NCI-H146 (cell line): Measurements from ENCODE around the gene WWTR1.

Experiments
- DNase-seq: peaks from one replicate; lab custom pipeline; 2025; lab: John Stamatoyannopoulos, UW

The WWTR1 gene

DNA sequence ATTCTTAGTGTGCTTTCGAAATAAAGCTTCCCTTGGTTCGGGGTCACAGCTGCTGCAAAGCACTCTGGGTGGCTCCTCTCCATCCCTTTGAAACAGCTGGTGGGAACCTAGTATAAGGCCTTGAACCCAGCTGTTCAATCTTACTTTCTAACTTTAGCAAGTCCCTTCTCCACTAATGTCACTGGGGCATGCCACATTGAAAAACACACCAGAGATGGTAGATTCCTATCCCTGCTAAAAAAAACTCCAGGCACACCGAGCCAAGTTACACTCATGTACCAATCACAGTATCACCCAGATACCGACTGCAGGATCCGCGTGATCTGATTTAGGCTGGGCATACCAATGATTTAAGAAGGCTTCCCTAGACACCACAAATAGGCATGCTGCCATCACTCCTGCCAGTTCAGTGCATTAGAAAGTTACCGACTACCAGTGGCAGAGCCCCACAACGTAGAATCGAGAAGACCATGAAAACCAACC lies 65.0 kb downstream of the WWTR1 start:
- no peak for DNase-seq

DNA sequence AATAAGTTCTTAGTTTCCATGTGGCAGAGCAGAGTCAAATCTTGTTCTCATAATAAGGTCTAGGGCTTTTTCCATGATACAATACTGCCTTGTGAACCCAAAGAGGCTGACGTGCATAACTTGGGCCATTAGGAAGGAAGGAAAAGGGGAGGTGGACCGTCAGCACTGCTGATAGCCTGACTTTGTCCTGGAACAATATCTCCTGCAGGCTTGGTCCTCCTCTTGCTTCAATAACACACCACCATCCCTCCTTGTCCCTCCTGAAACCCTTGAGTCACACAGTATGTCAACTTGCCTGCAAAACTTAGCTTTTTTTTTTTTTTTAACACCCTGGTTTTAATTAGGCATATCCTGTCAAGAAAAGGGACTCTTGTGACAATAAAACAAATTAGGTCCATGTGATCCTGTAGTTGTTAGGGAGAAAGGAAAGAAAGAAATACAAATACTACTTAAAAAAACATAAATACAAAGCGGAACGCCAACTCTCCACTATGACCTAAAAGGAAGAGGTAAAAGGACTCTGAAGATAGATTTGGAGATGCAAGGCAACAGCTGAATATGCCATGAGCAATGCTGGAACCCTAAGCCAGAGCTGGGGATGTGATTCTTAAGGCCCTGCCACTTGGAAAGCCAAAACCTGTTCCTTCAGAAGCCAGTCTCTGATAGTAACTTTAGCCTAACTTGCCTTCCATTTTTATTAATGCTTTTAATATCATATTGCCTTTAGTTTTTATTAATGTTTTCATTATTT lies 67.0 kb downstream of the WWTR1 start:
- DNase-seq: no peak

DNA sequence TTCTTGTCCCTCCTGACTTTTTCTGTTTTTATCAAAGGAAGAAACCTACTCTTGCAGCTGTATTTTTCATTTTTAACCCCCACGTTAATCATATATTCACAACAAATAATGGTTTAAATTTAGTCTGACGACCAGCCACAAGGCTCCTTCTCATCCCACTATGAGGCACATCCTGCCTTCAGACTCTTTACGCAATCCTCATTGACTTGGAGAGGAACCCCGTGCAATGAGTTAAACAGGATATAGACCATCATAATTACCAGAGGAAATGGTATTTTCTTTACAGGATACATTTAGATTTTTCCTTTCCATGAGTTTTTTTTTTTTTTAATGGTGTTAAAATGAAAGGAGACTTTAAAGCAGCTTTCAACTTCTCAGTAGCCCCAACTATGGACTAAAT lies 68.5 kb downstream of the WWTR1 start:
- no peak for DNase-seq

DNA sequence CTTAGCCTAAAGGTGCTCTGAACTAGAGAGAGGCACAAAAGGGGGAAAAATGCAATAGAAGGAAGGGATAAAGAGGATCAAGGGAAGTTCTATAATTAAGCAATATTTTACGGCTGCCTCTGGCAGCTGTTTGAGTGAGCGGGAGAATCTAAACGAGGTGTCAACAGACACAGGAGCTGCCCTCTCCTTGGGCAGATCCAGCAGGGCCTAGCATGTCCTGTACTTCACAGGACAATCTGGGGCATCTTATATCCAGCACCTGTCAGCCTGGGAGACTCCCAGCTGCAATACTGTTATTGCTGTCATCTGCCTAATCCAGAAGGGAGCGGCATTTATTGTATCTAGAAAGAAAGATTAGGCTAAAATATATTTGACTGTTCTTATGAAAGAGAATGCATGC lies 68.9 kb downstream of the WWTR1 start:
- no peak for DNase-seq

DNA sequence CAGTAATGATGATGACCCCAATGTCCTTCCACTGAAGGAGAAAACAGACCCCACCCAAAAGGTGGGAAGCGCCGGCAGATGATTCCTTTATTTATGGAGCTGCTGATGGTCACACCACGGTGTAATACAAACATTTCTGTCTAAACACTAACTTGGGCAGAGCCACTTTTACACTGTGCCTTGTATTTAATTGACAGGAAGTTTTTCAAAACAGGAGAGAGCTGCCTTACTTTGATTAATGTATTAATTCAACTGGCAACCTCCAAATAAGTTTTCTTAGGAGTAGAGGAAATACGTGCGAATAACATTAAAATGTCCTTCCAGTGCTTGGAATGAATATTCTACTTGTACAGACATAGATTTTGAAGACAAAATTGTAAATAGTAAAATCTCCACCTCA lies 70.4 kb downstream of the WWTR1 start:
- no peak for DNase-seq

DNA sequence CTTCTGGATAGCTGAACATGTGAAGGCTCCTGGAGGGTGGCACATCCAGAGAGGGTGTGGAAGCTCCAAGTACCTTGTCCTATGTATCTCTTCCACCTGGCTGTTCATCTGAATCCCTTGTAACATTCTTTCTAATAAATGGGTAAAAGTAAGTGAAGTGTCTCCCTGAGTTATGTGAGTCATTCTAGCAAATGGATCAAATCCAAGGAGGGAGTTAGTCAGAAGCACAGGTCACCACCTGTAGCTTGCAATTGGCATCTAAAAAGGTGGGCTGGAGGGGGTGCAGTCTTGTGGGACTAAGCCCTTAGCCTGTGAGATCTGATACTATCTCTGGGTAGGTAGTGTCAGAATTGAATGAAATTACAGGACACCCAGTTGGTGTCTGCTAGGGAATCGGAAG lies 71.0 kb downstream of the WWTR1 start:
- DNase-seq: no peak

DNA sequence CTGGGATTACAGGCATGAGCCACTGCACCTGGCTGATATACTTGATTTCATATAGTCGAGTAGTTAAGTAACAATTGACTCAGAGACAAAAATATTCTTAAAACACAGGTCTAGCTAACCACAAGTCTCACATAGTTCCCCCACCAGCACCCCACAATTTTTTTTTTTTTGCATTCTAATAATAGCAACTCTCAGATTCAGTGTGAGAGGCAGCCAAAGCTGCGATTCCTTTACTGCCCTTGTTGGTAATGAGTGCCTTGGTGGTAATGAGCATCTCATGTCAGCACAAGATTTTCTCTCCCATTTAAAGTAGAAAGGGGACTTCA lies 72.5 kb downstream of the WWTR1 start:
- DNase-seq: no peak

DNA sequence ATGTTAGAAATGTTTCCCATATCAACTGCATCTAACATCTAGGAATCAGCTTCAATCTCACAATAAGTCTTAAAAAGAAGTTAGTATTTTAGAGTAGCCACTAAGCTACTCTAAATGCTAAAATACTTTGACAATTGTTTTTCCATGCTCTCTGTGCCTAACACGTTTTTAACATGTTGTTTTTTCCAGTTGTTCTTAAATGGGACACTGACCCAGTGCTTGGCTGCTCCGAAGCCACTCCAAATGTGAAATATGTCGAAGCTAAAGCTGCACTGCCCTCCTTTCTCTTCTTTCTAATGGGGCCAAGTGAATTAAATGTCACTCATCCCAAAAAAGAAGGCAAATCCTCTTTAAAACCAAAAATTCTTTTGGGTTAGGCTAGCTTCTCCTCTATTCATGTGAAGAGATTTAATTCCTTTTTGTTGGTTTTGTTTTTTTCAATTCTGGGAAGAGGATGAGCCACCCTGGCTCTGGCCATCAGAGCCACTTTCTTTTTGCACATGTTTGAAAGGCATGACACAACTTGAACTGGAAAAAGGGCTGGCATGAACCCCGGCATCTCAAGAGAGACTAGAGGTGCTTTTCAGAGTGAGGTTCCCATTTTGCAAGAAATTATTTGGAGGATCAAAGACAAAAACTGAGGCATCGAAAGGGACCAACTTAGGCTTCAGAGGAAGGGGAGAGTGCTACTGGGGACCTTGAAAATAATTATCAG lies 73.7 kb downstream of the WWTR1 start:
- DNase-seq: no peak

DNA sequence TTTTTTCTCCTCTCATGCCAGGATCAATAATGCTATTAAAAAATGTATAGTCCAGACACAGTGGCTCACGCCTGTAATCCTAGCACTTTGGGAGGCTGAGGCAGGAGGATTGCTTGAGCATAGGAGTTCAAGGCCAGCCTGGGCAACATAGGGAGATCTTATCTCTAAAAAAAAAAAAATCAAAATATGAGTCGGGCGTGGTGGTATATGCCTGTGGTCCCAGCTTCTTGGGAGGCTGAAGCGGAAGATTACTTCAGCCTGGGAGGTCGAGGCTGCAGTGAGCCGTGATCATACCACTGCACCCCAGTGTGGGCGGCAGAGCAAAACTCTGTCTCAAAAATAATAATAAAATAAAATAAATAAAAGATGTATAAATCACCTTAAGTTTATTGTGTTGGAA lies 75.4 kb downstream of the WWTR1 start:
- no peak for DNase-seq

DNA sequence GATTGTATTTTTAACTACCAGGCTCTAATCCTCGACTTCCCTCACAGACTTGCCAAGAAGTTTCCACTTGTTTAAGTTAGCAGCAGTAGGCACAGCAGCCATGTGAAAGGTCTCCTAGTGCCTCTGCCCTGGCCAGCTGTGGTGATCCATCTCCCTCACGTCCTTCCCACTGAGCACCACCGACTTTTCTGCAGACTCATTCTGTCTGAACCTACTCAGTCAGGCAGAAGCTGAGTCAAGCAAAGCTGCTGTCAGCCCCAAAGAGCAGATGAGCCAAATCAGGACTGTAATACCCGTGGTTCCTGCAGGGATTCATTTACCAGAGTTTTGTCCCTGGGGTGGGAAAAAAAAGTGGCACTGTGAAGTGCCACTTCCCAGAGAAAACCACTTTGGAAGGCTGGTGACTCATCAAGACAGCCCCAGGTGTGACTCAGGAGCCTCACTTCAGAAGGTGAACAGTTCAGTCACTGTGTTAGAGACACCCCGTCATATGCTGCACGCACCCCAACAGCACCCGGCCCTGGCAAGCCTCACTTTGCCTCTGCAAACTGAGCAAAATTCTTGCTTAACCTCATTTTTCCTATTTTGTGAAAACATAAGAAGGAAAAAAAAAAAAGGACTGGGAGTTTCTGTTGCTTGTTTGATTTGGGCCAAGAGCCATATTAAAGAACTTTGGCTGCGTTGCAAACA lies 76.0 kb downstream of the WWTR1 start:
- no peak for DNase-seq

DNA sequence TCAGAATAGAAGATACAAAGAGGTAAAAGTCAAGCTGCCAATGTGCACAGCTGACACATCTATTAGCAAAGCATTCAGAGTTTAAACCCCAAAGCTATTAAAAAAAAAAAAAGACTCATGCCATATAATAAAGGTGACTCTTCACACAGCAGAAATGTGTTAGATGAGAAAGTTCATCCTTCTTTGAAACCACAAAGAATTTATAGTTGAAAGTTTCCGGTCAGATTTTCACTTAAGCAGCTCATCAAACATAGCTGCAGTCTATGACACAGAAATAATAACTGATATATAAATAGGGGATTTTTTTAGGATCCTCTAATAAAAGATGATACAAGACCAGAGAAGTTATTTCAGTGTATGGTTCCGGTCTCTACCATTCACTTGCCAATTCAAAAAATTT lies 76.6 kb downstream of the WWTR1 start:
- no peak for DNase-seq

DNA sequence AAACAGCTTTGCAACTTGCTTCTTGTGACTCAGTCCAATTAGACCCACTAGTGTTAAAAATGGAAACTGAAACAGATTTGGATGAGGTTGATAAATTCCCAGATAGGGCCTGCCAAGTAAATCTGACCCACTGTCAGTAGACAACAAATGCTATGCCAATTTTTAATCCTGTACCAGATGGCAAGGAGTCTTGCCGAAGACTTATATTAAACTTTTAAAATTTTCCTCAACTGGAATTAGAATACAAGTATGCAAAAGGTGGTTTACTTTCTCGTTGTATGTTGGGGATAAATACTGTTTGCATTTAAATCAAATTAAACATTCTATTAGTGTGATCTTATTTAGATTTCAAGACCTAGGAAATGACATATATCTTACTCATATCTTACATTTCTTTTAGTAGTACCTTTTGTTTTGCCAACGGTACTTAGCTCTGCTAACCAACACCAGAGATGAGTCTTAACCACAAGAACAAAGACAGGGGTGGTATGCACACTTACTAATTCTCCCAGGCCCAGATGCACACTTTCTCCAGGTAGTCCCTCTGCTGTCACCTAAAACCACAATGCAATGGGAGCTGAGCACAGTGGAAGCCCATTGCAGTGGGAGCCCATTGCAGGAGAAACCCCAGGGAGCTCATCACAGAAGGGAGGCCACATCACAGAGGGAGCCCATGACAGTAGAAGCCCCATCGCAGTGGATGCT lies 77.8 kb downstream of the WWTR1 start:
- no peak for DNase-seq

DNA sequence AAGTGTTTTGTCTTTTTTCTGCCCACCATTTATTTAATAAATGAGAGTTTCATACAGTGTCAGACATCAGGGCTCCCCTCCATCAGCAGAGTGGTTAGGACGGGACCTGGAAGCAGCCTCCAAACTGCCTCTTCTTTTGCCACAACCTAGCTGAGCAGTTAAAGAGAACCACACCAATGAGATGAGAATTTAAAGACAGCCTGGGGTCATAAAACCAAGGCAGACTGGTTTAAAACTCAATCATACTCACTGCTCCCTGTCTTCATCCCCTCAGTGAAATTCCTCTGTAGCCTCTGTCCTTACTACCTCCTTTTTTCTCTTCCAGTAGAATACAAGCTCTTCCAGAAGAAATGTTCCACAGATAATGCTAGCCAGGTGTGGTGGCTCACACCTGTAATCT lies 78.7 kb downstream of the WWTR1 start:
- no peak for DNase-seq

DNA sequence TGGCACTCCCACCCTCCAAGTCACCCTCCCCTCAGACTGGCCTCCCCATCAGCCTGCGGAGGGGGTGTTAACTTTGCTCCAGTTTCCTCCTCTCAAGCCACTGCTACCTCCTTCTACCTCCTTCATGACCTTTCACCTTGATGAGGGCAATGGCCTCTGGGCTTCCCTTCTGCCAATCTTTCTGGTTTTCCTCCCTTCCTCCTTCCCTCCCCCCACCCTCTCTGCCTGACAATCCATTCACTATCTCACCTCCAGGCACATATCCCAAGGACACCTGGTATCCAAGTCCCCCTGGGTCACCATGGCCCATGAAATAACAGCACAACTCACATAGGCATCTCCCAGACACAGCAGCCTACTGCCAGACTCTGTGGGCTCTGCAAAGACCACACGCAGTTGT lies 80.0 kb downstream of the WWTR1 start:
- no peak for DNase-seq

DNA sequence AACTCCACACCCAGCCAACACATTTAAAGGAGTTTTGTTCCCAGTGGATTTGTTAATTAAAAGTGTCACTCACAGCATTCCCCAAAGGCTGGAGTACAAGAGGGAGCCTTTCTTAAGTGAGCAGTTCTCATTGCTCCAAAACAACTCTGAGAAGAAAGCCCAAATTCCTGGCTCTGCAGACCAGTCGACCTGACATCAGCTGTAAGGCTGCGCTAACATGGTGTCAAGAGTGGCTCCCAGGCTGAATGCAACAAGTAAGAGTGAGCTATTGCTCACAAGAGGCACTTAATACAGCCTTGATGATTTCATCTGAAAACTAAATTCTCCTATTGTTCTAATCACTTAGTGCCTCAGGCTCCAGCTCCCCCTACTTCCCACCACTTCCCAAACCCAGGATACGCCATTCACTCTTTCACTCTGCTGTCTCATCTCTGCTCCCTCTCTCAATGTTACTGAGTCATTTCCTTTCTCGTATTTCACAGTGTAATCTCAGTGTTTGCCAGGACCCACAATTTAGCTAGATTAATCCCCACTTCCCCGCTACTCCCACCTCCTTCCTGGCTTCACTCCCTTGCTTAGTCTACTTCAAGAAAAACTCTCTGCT lies 81.8 kb downstream of the WWTR1 start:
- no peak for DNase-seq

DNA sequence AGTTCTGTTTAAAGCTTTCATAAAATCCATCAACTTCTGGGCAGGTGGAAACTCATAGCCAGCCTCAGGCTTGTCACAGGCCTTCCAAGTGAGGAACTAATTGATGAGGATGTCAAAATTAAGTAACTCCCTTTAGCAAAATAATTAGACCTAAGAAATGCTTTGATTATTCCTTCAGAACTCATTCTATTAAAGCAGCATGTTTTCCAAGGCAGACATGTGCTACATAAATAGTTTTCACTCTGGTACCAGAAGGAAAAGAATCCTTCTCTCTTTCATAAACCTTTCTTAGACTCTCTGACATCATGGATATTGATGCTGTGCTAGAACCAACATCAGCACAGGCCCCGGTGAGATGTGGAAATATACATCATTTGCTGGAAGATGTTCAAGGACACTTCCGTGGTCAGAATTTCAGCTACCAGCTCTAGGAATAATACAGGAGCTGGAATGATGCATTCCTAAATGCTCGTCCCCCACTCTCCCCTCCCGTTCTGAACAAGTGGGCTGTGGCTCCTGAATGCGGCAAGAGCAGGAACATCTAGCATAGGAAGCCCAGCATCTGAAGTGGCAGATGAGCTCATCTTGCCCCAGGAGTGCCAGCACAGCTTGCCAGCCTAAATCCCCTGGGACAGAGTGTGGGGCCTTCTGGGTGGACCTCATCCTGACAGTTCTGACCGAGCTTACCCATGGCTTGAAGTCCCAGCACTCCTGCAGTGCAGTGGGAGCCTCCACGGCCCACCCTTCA lies 82.4 kb downstream of the WWTR1 start:
- no peak for DNase-seq

DNA sequence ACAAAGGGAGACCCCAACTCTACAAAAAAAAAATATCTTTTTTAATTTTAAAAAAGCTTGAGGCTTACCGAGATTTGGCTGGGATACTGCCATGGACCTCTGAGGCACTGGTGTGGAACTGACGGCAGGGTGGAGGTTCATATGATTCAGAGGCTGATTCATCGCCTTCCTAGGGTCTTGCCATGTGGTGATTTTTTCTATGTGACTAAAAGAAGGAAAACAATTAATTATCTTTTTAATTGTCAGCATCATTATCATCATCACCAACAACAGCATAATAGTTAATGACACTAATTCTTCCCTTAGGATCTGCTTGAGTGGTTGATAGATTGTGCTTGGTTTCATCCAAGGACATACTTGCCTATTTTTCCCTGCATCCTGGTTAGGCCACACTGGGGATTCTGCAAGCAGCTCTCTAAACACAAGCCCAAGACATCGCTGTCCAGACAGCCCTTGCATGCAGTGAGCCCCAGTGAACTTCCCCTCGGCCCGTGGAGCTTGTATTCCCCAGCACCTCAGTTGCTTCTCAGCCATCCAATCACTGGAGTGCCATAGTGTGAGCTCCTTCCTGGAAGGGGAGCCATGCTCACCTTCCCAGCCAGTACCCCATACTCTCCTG lies 84.9 kb downstream of the WWTR1 start:
- DNase-seq: no peak

DNA sequence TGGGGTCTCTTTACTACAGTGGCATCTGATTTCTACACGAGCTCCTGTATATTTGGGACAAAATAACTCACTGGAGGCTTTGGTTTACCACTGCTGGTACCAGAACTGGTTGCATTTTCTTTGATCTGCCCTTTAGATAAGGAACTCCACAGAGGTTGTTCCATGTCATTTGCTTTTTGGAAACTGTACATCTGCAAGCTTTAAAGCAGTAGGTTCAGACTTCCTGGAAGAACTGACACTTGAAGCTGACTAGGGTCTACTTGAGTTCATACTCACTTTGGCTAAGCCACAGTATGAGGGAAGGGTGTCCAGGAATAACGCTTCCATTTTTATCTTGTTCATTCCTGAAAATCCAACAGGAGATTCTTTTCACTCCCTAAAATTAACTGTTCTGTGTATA lies 86.4 kb downstream of the WWTR1 start:
- no peak for DNase-seq

DNA sequence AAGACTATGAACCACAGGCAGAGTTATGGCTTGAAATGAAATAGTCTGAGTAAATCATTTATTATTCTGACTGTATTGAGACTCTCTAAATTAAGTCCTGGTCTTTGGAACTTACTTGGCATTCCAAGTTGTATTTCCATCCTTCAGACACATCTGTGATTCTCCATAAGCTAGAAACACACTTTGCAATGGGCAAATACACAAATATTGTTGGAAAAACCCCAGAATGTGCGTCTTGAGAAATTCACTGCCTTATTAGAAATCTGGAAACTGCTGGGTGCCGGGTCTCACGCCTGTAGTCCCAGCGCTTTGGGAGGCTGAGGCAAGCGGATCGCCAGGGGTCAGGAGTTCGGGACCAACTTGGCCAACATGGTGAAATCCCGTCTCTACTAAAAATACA lies 87.8 kb downstream of the WWTR1 start:
- no peak for DNase-seq

DNA sequence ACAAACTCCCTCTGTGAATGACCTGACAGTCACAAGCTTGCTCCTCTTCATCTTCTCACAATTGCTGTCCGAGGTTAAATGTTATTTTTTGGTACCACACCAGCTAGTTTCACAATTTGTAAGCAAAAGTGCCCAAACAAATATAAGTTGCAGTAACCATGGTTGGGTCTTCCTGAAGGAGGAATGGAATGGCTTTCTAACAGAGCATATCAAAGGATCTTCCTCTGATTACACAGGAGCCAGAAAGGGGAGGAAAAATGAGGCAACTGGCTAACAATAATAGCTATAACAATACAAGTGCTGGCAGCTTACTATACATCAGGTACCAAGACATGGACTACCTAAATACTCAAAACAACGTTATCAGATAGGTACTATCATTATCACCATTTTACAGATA lies 90.4 kb downstream of the WWTR1 start:
- DNase-seq: no peak
